K562 (cell line): ENCODE measurements around the gene ANKRD7. TPM values are rescaled to one million over a fixed set of nuclear protein-coding genes. Genes with fewer than 3 reads are reported as not detected.

Experiments
- GTF3C2 ChIP-seq: IDR thresholded peaks from 3 replicates; pipeline ENCODE4 v1.6.1; 2011; ENCODE audit warnings: borderline replicate concordance, mild to moderate bottlenecking, moderate library complexity; ENCODE audit not compliant: insufficient read length; ENCODE audit errors: extremely low read depth
- HBP1 ChIP-seq: fragments of 450-650 bp; formaldehyde crosslinking; IDR thresholded peaks from 2 replicates; pipeline ENCODE4 v1.4.0; 2022; ENCODE audit warnings: missing genetic modification characterization
- HSF4 ChIP-seq: fragments of 250-450 bp; sonication (Bioruptor Pico); IDR thresholded peaks from 2 replicates; pipeline ENCODE4 v2.1.2; 2022; ENCODE audit warnings: mild to moderate bottlenecking, moderate library complexity, borderline replicate concordance
- MAFF ChIP-seq: IDR thresholded peaks from 2 replicates; pipeline ENCODE4 v1.6.1; 2012; ENCODE audit warnings: low read length, improper control_type of control experiment
- REST ChIP-seq, 2 experiments: fragments of 450-650 bp; formaldehyde crosslinking in 1 of 2; IDR thresholded peaks; 2 replicates each; pipeline versions ENCODE4 v1.4.0 to v1.6.1; 2014 to 2020; ENCODE audit warnings: mild to moderate bottlenecking in 2 of 2, borderline replicate concordance in 1 of 2, low read depth in 1 of 2
- SMAD4 ChIP-seq: fragments of 250-450 bp; sonication (Bioruptor Pico); conservative IDR thresholded peaks from 2 replicates; pipeline ENCODE4 v1.8.0; 2021; ENCODE audit warnings: inconsistent platforms, mild to moderate bottlenecking, moderate library complexity
- SP2 ChIP-seq: IDR thresholded peaks from 2 replicates; pipeline ENCODE4 v1.6.1; 2011; ENCODE audit warnings: mild to moderate bottlenecking, low read depth, low read length, moderate library complexity; ENCODE audit not compliant: poor library complexity, severe bottlenecking; ENCODE audit errors: extremely low read depth
- TRIM24 ChIP-seq, 2 experiments: fragments of 450-650 bp; IDR thresholded peaks; 2 replicates each; pipeline ENCODE4 v1.6.1; 2016
- ZEB2 ChIP-seq: fragments of 450-650 bp; IDR thresholded peaks from 2 replicates; pipeline ENCODE4 v1.6.1; 2016
- ZNF518B ChIP-seq: fragments of 250-450 bp; sonication (Bioruptor Pico); IDR thresholded peaks from 2 replicates; pipeline ENCODE4 v1.5.0; 2021; ENCODE audit warnings: mild to moderate bottlenecking, moderate library complexity
- polyA plus RNA-seq, 8 experiments: library from polyadenylated mRNA; depleted of rRNA in 4 of 8; stranded (reverse) in 5 of 8; unstranded in 3 of 8; fragments of >200 nt; fragmentation: Nextera tagmentation in 2 of 8; fragmentation: Illumina TruSeq in 1 of 8; extraction: Ambion mirVana in 2 of 8; extraction: Trizol in 1 of 8; gene quantifications; 2 replicates each; pipeline versions ENCODE4 v1.2.1 to v1.2.3, GENCODE V29; 2011 to 2014; ENCODE audit warnings: inconsistent platforms in 1 of 8, missing spikeins in 1 of 8
- total RNA-seq, 7 experiments: library from RNA; depleted of rRNA in 6 of 7; stranded (reverse); fragments of >200 nt in 6 of 7; fragmentation: Illumina TruSeq in 2 of 7; extraction: Trizol in 2 of 7; gene quantifications; 2 replicates each; pipeline versions ENCODE4 v1.2.1 to v1.2.3, GENCODE V29; 2011 to 2021; ENCODE audit warnings: low replicate concordance in 1 of 7

ANKRD7 gene
- total and polyA plus RNA-seq, 9 of the 15 experiments (the other 6 are each of a cell fraction or from before 2014, with no cell fraction given), result 0.33 TPM; not detected in 8

- no peak for TF ChIP-seq ZNF518B (CRISPR knock-in tag)
- no peak for TF ChIP-seq SMAD4 (CRISPR knock-in tag)
- TF ChIP-seq GTF3C2, result no peak
- TF ChIP-seq MAFF, result no peak
- peak; percentile 44; the same call in 1 of the 2 replicates for TF ChIP-seq HBP1 (CRISPR knock-in tag)
- peak; percentile 18; the same call in 1 of the 2 replicates for TF ChIP-seq ZEB2
- TF ChIP-seq HSF4 (CRISPR knock-in tag), result no peak; the same call in 1 of the 2 replicates
- no peak for TF ChIP-seq REST (IDR thresholded peaks at IDR 0.05; ENCODE audit: borderline replicate concordance)
- 0 out of 2 replicates have a peak, but pooled peaks have one; percentile 38 for TF ChIP-seq REST (CRISPR knock-in tag; IDR thresholded peaks at IDR 0.05; ENCODE audit: low read depth)
- no peak for TF ChIP-seq SP2
- no peak for TF ChIP-seq TRIM24 (IDR thresholded peaks at IDR 0.05)
Measured at GRCh38 chr7:118219157-118219512, 5.4 kb upstream of the ANKRD7 start (continued).
